ENCODE data around the gene NUP214.
A peak's percentile ranks its signal among the peaks of the same experiment; 100 is the strongest.

The NUP214 gene

GRCh38 chr9:131117121-131117761 lies 8.1 kb upstream of the NUP214 start:
- no peak overlapping the region for H3K4me3 ChIP-seq (ENCODE audit: low read length)
- no peak for TF ChIP-seq ZNF274 (IDR thresholded peaks at IDR 0.05; ENCODE audit: low read depth, low read length)

GRCh38 chr9:131117762-131118145 lies 7.6 kb upstream of the NUP214 start:
- H3K4me3 ChIP-seq (ENCODE audit: low read length), result no peak overlapping the region
- no peak for TF ChIP-seq ZNF274 (IDR thresholded peaks at IDR 0.05; ENCODE audit: low read depth, low read length)

GRCh38 chr9:131119600-131119999 lies 5.8 kb upstream of the NUP214 start:
- TF ChIP-seq ZNF274 (IDR thresholded peaks at IDR 0.05; ENCODE audit: low read depth, low read length), result no peak
- no peak overlapping the region for H3K4me3 ChIP-seq (ENCODE audit: low read length)

- H3K4me3 ChIP-seq (ENCODE audit: low read length), result no peak overlapping the region
- no peak for TF ChIP-seq ZNF274 (IDR thresholded peaks at IDR 0.05; ENCODE audit: low read depth, low read length)
Observed at GRCh38 chr9:131120620-131121228, 4.7 kb upstream of the NUP214 start.

- no peak overlapping the region for H3K4me3 ChIP-seq (ENCODE audit: low read length)
- no peak for TF ChIP-seq ZNF274 (IDR thresholded peaks at IDR 0.05; ENCODE audit: low read depth, low read length)
Observed at GRCh38 chr9:131121346-131121745, 4.0 kb upstream of the NUP214 start.

GRCh38 chr9:131122158-131122557 lies 3.2 kb upstream of the NUP214 start:
- H3K4me3 ChIP-seq (ENCODE audit: low read length), result no peak overlapping the region
- no peak for TF ChIP-seq ZNF274 (IDR thresholded peaks at IDR 0.05; ENCODE audit: low read depth, low read length)

GRCh38 chr9:131125038-131125287 lies 423 bp upstream of the NUP214 start:
- peak overlapping the region; percentile 93 for H3K4me3 ChIP-seq (ENCODE audit: low read length)
- no peak for TF ChIP-seq ZNF274 (IDR thresholded peaks at IDR 0.05; ENCODE audit: low read depth, low read length)

- no peak for TF ChIP-seq ZNF274 (IDR thresholded peaks at IDR 0.05; ENCODE audit: low read depth, low read length)
- H3K4me3 ChIP-seq (ENCODE audit: low read length), result peak overlapping the region; percentile 96
Observed at GRCh38 chr9:131126059-131126426, 657 bp downstream of the NUP214 start.

GRCh38 chr9:131129183-131129582 lies 3.8 kb downstream of the NUP214 start:
- H3K4me3 ChIP-seq (ENCODE audit: low read length), result no peak overlapping the region
- no peak for TF ChIP-seq ZNF274 (IDR thresholded peaks at IDR 0.05; ENCODE audit: low read depth, low read length)

GRCh38 chr9:131138676-131139075 lies 13.3 kb downstream of the NUP214 start:
- H3K4me3 ChIP-seq (ENCODE audit: low read length), result no peak overlapping the region
- no peak for TF ChIP-seq ZNF274 (IDR thresholded peaks at IDR 0.05; ENCODE audit: low read depth, low read length)

GRCh38 chr9:131140112-131140511 lies 14.7 kb downstream of the NUP214 start:
- no peak for TF ChIP-seq ZNF274 (IDR thresholded peaks at IDR 0.05; ENCODE audit: low read depth, low read length)

GRCh38 chr9:131140550-131140949 lies 15.2 kb downstream of the NUP214 start:
- H3K4me3 ChIP-seq (ENCODE audit: low read length), result no peak overlapping the region
- no peak for TF ChIP-seq ZNF274 (IDR thresholded peaks at IDR 0.05; ENCODE audit: low read depth, low read length)

More at GRCh38 chr9:131140112-131140511, 14.7 kb downstream of the NUP214 start:
- H3K4me3 ChIP-seq (ENCODE audit: low read length), result no peak overlapping the region

- H3K4me3 ChIP-seq (ENCODE audit: low read length), result no peak overlapping the region
- TF ChIP-seq ZNF274 (IDR thresholded peaks at IDR 0.05; ENCODE audit: low read depth, low read length), result no peak
Observed at GRCh38 chr9:131142160-131142559, 16.8 kb downstream of the NUP214 start.

GRCh38 chr9:131144201-131144600 lies 18.8 kb downstream of the NUP214 start:
- H3K4me3 ChIP-seq (ENCODE audit: low read length), result no peak overlapping the region
- no peak for TF ChIP-seq ZNF274 (IDR thresholded peaks at IDR 0.05; ENCODE audit: low read depth, low read length)

GRCh38 chr9:131145245-131145644 lies 19.9 kb downstream of the NUP214 start:
- no peak for TF ChIP-seq ZNF274 (IDR thresholded peaks at IDR 0.05; ENCODE audit: low read depth, low read length)
- H3K4me3 ChIP-seq (ENCODE audit: low read length), result no peak overlapping the region

GRCh38 chr9:131146186-131146585 lies 20.8 kb downstream of the NUP214 start:
- no peak for TF ChIP-seq ZNF274 (IDR thresholded peaks at IDR 0.05; ENCODE audit: low read depth, low read length)
- H3K4me3 ChIP-seq (ENCODE audit: low read length), result no peak overlapping the region

Data from GM08714 (cell line).